GM21381 (cell line): ENCODE results near the gene ZSWIM5.
"Not testable (repeated sequence)": the region's sequence is repeated elsewhere in the genome, so short reads cannot be mapped to it uniquely, and the experiment has no call there.

ENCODE experiments used
- ATAC-seq: cut with Tn5 transposase; IDR thresholded peaks from one replicate; pipeline ENCODE4 v1.9.1; 2021; ENCODE audit warnings: mild to moderate bottlenecking, moderate library complexity; ENCODE audit not compliant: unreplicated experiment

Gene ZSWIM5

DNA sequence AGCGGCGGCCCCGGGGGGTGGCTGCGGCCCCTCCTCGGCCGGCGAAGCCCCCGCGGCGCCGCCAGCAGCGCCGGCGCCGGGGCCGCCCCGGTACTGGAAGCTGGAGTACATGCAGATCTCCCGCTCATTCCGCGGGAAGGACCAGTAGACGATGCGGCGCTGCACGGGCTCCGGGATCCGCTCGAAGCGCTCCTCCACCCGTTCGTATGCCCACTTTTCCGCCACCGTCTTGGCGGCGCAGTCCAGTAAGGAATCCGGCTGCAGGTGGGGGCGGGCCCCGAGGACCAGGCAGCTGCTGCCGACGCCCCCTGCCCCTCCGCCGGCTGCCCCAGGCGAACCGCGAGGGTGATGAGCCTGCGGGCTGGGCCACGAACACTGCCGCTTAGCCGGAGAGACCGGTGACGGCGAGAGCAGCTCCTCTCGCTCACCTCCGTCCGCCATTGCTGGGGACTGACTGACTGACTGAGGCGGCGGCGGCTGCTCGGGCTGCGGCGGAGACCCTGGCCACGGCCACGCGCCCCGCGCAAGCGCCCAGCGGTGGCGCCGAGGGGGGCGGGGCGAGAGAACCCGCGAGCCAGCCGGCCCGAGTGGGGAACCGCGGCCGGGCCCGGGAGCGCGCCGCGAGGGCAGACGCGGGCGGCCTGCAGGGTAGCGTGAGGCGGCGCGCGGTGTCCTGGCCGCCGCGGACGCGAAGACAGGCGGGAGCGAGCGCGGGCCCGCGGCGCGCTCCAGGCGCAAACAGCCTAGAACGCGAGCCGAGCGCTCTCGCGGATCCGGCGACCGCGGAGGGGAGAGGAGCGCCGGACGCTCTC is at the start of gene ZSWIM5:
TSS of gene ZSWIM5 (minus strand) at position 696 of the 812 bp plus-strand sequence. CDS start at position 441, 255 bp downstream.
- ATAC-seq: peak; percentile 61

DNA sequence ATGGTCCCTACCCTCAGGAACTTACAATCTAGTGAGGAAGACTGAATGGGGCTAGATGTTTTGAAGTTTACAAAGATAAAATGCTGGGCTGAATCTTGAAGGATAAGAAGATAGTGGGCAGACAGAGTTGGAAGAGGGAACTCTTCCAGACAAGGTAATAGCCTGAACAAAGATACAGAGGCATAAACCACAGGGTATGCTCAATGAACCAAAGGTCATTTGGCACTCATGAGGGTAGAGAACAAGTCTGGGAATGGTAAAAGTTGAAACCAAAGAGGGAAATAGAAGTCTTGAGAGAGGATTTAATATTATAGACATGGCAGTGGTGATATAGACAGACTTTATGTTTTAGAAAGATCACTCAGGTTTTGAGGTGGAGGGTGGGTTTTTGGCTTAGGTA is 48.1 kb upstream of the ZSWIM5 start:
- ATAC-seq: no peak

DNA sequence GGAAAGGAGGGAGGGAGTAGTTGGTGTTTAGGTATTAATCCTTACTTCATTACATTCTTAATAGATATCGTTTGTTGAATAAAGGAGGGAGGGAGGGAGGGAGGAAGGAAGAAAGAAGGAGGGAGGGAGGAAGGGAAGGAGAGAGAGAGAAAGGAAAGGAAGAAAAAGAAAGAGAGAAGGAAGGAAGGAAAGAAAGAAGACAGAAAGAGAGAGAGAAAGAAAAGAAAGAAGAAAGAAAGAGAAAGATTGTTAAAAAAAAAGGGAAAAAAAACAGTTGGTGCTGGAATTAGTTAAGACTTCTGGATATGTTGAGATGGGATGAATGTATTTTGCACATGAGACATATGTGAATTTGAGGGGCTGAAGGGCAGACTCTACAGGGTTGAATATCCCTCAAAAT is 44.1 kb upstream of the ZSWIM5 start:
- ATAC-seq: no peak

- ATAC-seq: not testable (repeated sequence)
Observed at GRCh38 chr1:45248004-45248403, 41.6 kb upstream of the ZSWIM5 start.

DNA sequence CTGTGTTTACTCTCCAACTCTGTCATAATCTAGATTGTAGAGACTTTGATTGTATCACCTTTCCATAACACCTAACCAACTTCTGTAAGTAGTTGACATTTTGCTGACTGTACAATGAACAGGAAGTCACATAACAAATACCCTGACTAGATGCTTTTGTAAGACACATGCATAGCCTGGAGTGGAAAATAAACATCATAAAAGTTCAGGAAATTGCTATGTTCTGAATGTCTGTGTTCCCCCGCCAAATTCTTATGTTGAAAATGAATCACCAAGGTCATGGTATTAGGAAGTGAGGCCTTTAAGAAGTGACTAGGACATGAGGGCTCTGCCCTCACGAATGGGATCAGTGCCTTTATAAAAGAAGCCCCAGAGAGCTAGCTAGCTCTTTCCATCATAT is 40.4 kb upstream of the ZSWIM5 start:
- no peak for ATAC-seq

GRCh38 chr1:45246359-45246758 is 40.0 kb upstream of the ZSWIM5 start:
- not testable (repeated sequence) for ATAC-seq

- no peak for ATAC-seq
Observed at GRCh38 chr1:45244660-45245059, 38.3 kb upstream of the ZSWIM5 start.

DNA sequence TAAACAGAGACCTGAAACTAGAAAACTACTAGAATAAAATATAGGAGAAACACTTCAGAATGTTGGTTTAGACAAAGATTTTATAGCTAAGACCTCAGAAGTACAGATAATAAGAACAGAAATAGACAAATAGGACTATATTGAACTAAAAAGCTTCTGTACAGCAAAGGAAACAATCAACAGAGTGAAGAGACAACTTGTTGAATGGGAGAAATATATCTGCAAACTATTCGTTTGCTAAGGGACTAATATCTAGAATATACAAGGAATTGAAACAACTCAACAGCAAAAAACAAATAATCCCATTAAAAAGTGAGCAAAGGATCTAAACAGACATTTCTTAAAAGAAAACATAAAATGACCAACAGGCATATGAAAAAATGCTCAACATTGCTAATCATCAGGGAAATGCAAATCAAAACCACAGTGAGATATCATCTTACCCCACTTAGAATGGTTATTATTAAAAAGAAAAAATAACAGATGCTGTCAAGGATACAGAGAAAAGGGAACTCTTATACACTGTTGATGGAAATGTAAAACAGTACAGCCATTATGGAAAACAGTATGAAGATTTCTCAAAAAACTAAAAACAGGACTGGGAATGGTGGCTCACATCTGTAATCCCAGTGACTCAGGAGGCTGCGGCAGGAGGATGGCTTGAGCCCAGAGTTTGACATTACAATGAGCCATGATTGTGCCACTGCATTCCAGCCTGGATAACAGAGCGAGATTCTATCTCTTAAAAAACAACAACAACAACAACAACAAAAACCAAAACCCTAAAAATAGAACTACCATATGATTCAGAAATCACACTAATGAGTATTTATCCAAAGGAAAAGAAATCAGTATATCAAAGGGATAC is 37.3 kb upstream of the ZSWIM5 start:
- no peak for ATAC-seq

DNA sequence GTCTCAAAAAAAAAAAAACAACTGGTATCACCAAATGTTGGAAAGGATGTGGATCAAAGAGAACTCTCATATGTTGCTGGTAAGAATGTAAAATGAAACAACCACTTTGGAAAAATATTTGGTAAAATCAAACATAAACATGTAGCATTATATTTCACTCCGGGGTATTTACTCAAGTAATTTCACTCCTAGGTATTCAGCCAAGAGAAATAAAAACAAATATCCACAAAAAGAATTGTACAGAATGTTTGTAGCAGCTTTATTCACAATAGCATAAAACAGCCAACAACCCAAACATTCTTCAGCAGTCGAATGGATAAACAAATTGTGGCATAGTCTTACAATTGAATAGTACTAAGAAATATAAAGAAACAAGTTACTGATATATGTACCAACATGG is 32.4 kb upstream of the ZSWIM5 start:
- no peak for ATAC-seq

DNA sequence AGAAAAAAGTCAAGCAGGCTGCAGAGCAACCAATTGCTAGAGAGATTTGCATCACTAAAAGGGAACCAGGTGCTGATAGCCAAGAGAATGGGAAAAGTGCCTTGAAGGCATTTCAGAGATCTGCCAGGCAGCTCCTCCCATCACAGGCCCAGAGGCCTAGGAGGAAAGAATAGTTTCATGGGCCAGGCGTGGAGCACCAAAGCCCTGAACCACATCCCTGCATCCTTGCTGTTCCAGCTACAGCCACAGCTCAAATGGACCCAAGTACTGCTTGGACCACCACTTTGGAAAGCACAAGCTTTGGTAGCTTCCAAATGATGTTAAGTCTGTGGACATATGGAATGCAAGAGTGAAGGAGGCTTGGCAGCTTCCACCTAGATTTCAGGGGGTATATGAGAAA is 29.7 kb upstream of the ZSWIM5 start:
- ATAC-seq: no peak

DNA sequence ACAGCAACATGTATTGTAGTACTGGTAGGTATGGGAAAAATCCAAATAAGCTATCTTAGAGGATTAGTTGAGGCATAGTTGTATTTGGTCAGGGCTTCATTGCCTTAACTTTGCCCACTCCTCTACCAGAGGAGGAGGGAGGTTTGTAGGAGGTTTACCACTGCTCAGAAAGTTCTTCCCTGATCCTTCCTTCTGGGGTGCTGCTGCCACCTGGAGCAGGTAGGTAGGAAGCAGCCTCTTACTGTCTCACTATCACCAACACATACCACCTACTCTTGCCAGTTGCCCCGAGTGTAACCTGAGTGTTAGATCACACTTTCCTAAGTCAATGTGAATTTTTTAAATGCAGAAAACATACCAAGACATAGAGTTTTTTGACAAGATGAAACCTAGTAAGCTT is 24.1 kb upstream of the ZSWIM5 start:
- ATAC-seq: no peak

DNA sequence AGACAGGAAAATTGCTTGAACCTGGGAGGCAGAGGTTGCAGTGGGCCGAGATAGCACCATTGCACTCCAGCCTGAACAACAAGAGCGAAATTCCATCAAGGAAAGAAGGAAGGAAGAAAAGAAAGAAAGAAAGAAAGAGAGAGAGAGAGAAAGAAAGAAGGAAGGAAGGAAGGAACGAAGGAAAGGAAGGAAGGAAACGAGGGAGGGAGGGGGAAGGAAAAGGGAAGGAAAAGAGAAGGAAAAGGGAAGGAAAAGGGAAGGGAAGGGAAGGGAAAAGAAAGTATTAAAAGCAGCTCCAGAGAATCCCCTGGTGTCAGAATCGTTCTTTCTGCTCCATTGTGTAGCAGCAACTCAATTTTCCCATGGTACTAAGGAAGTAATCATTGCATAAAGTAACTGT is 19.2 kb upstream of the ZSWIM5 start:
- ATAC-seq: no peak

- not testable (repeated sequence) for ATAC-seq
Observed at GRCh38 chr1:45223710-45224109, 17.3 kb upstream of the ZSWIM5 start.

GRCh38 chr1:45221716-45222115 is 15.3 kb upstream of the ZSWIM5 start:
- ATAC-seq: no peak

GRCh38 chr1:45216861-45217260 is 10.5 kb upstream of the ZSWIM5 start:
- ATAC-seq: no peak

GRCh38 chr1:45216200-45216541 is 9.8 kb upstream of the ZSWIM5 start:
- ATAC-seq: no peak

- ATAC-seq: no peak
Observed at GRCh38 chr1:45215485-45216199, 9.2 kb upstream of the ZSWIM5 start.

DNA sequence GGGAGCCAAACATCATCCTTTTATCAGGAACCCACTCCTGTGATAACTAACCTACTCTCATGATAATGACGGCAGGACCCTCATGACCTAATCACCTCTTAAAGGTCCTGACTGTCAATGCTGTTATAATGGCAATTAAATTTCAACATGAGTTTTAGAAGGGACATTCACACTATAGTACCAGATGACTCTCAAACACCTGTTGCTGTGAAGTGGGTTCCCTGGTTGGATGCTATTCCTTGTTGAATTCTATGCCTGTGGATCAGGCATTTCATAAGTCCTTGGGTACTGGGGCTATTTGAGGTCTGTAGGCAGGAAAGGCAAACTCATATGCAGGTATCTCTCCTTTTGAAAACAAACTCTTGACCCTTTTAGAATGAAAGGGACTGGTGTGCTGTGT is 7.5 kb upstream of the ZSWIM5 start:
- no peak for ATAC-seq

DNA sequence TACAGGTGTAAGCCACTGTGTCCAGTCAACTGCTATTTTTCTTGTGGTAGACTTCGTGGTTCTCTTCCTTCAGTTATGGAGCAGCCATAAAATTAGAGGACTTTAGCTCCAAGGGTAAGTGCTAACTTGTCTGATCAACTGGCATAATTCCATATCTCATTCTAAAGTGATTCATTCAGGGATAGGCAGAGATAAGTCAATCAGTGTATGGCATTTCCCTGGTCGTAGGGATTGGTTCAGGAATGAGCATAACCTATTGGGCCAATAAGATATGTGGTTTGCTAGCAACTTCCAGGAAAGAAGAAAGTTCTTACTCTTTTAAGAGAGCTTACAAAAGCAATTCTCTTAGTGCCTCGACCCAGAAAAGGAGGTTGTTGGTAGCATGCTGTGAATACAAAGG is 4.7 kb upstream of the ZSWIM5 start:
- ATAC-seq: no peak

DNA sequence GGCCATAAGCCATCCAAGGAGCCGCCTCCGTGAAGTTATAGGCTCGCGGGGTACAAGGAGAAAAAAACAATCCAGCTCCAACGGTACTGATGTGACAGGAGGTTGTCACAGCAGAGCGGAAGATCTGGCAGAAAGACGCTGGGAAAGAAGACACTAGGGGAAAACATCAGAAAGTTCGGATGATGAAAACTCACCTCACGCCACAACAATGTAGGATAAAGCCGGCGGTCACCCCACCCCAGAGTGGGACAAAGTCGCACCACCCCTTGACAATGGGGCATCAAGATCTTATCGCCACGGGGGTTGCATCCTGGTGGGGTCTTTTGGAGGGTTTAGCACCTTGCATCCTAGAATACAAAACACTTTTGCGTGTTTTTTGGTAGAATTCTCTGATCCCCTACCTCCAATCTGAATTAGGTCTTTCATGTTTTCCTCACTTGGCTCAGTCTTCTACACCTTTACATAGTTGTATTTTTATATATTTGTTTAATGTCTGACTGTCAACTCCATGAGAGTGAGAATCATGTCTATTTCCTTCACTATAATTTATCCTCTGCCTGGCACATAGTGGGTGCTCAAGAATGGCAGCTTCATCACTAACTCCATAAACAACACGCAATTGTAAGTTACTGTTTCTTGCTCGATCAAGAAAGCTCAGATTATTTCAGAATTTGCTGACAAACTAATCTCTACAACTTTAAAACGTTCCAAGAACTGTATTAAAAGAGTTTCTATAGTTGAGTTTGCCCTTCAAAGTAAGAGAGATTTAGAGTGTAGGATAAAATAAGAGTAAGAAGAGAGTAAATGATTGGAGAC is 611 bp upstream of the ZSWIM5 start:
- no peak for ATAC-seq
